GM18505 (cell line): ENCODE data around the gene THRSP.

ENCODE experiments used
- ATAC-seq: cut with Tn5 transposase; IDR thresholded peaks from one replicate; pipeline ENCODE4 v1.9.1; 2021; ENCODE audit not compliant: unreplicated experiment
- POLR2A ChIP-seq: IDR thresholded peaks from 4 replicates; pipeline ENCODE4 v1.6.1; 2011; ENCODE audit warnings: borderline replicate concordance; ENCODE audit not compliant: insufficient read depth, insufficient read length; ENCODE audit errors: extremely low read depth

Gene THRSP

DNA sequence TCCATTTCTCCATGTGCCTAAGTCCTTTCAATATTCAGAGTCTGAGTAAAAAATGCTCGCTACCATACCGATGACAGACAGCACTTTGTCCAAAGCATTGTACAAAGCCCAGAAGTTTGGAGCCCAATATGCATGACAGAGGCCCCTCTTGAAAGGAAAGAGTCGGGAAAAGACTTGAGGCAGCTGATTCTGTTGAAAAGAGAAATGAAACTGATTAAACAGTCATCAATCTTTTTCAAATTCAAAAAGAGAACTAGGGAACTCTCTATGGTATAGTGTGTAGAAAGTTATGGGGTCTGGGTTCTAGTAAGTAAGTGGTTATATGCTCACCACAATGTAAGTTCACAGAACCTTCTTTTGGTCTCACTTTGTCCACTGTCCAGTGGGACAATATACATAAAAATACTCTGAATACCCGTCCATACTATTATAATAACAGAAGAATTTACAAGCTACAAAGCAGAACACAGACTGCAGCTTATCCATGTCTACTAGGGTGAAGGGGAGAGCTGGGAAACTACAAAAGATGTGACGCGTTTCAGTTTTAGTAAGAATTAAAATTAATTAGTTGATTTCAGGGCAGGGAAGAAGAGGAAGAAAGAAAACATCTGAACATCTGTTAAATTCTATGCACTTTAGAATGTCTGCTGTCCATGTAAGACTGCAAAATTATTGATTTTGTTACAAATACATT lies 49.1 kb downstream of the THRSP start:
- no peak for TF ChIP-seq POLR2A
- no peak for ATAC-seq
